Bronchial epithelial cell (primary cell): ENCODE measurements around the gene PRR35. TPM values are rescaled to one million over a fixed set of nuclear protein-coding genes. Genes with fewer than 3 reads are reported as not detected.

Experiments
- DNase-seq: peaks from one replicate; pipeline ENCODE4 v3.0.0-alpha.2; 2010; ENCODE audit warnings: low read depth
- FAIRE-seq: peaks from 2 replicates; lab custom pipeline; 2011; peaks lifted over from hg19 to GRCh38; lab: Jason Lieb, UNC
- H3K27me3 ChIP-seq: 2 replicates; pipeline ENCODE4 v1.5.1; 2011; ENCODE audit warnings: low read length; ENCODE audit not compliant: control insufficient read depth, insufficient read depth
- H3K36me3 ChIP-seq: 2 replicates; pipeline ENCODE4 v1.5.1; 2011; ENCODE audit warnings: low read length; ENCODE audit not compliant: control insufficient read depth, insufficient read depth
- H3K4me3 ChIP-seq: 2 replicates; pipeline ENCODE4 v1.5.1; 2011; ENCODE audit warnings: mild to moderate bottlenecking, low read depth, low read length, control low read depth
- total RNA-seq: library from RNA; depleted of rRNA; stranded (reverse); fragments of >200 nt; gene quantifications from 2 replicates; pipeline ENCODE4 v1.2.1, GENCODE V29; 2014
- TF ChIP-seq, protein P1 (sequence below): IDR thresholded peaks from 2 replicates; pipeline ENCODE4 v1.5.1; 2011; ENCODE audit warnings: mild to moderate bottlenecking, moderate library complexity, low read length, control low read depth, inconsistent platforms; ENCODE audit not compliant: insufficient read depth, severe bottlenecking

Gene PRR35
- total RNA-seq, 1 donor from 2014 or later: not detected

- FAIRE-seq (no peak), DNase-seq (no peak)
- peaks cover 1% of the 10 kb centered on the region for H3K36me3 ChIP-seq
- TF ChIP-seq, protein P1, sequence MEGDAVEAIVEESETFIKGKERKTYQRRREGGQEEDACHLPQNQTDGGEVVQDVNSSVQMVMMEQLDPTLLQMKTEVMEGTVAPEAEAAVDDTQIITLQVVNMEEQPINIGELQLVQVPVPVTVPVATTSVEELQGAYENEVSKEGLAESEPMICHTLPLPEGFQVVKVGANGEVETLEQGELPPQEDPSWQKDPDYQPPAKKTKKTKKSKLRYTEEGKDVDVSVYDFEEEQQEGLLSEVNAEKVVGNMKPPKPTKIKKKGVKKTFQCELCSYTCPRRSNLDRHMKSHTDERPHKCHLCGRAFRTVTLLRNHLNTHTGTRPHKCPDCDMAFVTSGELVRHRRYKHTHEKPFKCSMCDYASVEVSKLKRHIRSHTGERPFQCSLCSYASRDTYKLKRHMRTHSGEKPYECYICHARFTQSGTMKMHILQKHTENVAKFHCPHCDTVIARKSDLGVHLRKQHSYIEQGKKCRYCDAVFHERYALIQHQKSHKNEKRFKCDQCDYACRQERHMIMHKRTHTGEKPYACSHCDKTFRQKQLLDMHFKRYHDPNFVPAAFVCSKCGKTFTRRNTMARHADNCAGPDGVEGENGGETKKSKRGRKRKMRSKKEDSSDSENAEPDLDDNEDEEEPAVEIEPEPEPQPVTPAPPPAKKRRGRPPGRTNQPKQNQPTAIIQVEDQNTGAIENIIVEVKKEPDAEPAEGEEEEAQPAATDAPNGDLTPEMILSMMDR: no peak
- no peak overlapping the region for H3K4me3 ChIP-seq
- H3K27me3 ChIP-seq: peaks cover 17% of the 10 kb centered on the region
Measured at GRCh38 chr16:558298-559020, 1.7 kb upstream of the PRR35 start.

DNA sequence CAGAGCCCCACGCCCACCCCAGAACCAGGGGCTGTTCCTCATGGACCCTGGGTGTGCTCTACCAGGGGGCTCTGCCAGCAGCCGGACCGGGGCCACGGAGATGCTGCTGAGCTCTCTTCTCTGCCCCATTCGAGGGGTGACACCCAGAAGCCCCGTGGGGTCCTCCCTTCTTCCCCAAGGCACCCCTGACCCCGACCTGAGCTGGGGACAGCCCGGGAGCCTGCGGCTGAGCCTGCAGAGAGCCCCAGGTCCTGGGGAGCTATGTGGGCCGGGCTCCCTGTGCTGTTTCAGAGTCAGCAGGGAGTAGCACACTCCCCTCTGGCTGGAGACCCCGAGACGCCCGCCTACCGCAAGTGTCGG lies 1.2 kb upstream of the PRR35 start:
- peaks cover 17% of the 10 kb centered on the region for H3K27me3 ChIP-seq
- peaks cover under 1% of the 10 kb centered on the region for H3K36me3 ChIP-seq
- H3K4me3 ChIP-seq: no peak overlapping the region
- TF ChIP-seq, protein P1: no peak
- no peak for DNase-seq
- no peak for FAIRE-seq

DNA sequence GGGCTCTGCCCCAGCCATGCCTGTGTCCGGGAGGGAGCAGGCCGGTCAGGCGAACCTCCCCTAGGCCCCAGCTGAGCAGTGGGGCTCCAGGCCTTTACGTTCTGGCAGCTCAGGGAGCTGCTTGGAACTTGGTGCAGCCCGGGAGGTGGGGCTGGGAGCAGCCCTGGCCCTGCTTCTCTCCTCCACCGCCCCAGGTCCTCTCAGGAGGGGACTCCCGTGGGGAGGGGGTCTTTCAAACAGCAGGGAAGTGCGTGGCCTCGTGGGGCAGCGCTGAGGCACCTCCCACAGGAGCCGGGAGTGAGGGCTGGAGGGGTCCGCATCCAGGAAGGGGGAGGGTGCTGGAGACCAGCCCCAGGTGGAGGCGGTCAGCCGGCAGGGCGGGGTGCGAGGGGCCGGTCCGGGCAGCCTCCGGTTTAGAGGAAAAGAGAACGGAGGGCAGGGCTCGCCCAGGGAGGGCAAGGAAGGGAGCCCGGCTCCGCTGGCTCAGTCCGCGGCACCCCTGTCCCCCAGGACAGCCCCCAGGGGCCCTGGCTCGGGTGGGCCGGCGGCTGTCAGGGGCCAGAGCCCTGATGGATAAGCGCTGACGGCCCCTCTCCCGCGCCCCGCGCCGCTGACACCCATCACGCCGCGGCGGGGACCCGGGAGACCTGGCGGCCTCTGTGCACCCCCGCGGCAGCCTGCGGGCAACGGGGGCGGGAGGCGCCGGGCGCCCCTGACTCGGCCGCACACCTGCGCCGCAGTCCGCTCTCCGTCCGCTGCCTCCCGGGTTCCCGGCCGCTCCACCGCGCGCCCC lies 587 bp upstream of the PRR35 start:
- H3K27me3 ChIP-seq: peaks cover 17% of the 10 kb centered on the region
- DNase-seq (no peak), FAIRE-seq (no peak)
- no peaks in the 10 kb centered on the region for H3K36me3 ChIP-seq
- TF ChIP-seq, protein P1: no peak
- H3K4me3 ChIP-seq: no peak overlapping the region

DNA sequence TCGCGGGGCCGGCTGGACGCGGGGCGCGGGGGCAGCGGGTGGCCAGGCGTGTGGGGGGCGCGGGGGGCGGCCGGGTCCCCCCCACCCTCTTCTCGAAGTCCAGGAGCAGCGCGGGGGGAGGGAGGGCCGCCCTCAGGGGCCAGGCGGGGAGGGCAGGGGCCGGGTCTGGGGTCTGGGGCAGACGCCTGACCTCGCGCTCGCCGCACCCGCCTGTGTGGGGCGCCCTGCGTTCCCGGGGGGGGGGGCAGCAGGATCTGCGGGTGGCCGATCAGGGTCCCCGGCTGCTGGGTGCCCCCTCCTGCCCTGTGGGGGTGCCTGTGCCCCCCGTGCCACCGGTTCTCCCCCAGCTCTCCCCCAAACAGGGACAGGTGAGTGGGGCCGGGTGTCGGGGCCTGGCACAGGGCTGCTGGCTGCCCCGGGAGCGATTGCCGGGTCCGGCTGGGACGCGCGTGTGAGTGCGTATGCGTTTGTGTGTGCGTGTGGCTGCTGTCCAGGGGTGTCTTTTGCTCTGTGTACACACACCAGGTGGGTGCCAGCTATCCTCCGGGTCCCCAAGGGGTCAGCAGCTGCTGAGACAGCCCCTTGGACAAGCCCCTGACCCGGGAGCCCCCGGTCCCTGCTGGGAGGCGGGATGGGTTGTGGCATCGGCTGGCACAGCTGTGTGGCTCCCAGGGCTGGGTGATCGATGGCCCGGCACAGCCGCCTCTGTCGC lies 663 bp downstream of the PRR35 start:
- TF ChIP-seq, protein P1: no peak
- DNase-seq (no peak), FAIRE-seq (no peak)
- Histone ChIP-seq H3K27me3 (peaks cover 17% of the 10 kb centered on the region), H3K4me3 (no peak overlapping the region), H3K36me3 (no peaks in the 10 kb centered on the region)

GRCh38 chr16:561413-561794 lies 1.2 kb downstream of the PRR35 start:
- H3K36me3 ChIP-seq: no peaks in the 10 kb centered on the region
- DNase-seq: no peak
- FAIRE-seq: no peak
- H3K27me3 ChIP-seq: peaks cover 17% of the 10 kb centered on the region
- H3K4me3 ChIP-seq: no peak overlapping the region
- TF ChIP-seq, protein P1: no peak
